Activated B cell treated with CpG ODN at 0.5 μM for 24 hours (primary cell): ENCODE measurements around the gene TTC39B. TPM values are rescaled to one million over a fixed set of nuclear protein-coding genes. Genes with fewer than 3 reads are reported as not detected.

ENCODE experiments used
- ATAC-seq: fragments of 200-7000 bp; cut with Tn5 transposase; one replicate; pipeline ENCODE4 v1.10.0; 2021; ENCODE audit warnings: low read depth, mild to moderate bottlenecking, moderate library complexity
- CTCF ChIA-PET: fragments of 350-600 bp; sonication (Branson Sonifier 250); formaldehyde crosslinking; loops from one replicate; lab custom pipeline; 2021; ENCODE audit warnings: antibody characterized with exemption; lab: Charles Lee
- POLR2A ChIA-PET: fragments of 350-600 bp; sonication (Branson Sonifier 250); formaldehyde crosslinking; loops from one replicate; lab custom pipeline; 2021; ENCODE audit warnings: antibody characterized with exemption; lab: Charles Lee
- DNase-seq: peaks from one replicate; pipeline ENCODE4 v3.0.0; 2022
- H3K27ac Mint-ChIP-seq: one replicate; pipeline ENCODE4 v1.8.0; 2020; ENCODE audit warnings: mixed read lengths
- H3K27me3 Mint-ChIP-seq: one replicate; pipeline ENCODE4 v1.8.0; 2021; ENCODE audit warnings: mixed read lengths
- H3K36me3 Mint-ChIP-seq: one replicate; pipeline ENCODE4 v1.8.0; 2021; ENCODE audit warnings: low read depth, mixed read lengths
- H3K4me1 Mint-ChIP-seq: one replicate; pipeline ENCODE4 v1.8.0; 2021; ENCODE audit warnings: mixed read lengths
- H3K4me3 Mint-ChIP-seq: one replicate; pipeline ENCODE4 v1.8.0; 2020; ENCODE audit warnings: mild to moderate bottlenecking, mixed read lengths
- H3K9me3 Mint-ChIP-seq: one replicate; pipeline ENCODE4 v1.8.0; 2020; ENCODE audit warnings: mixed read lengths
- CTCF ChIP-seq: fragments of 200-600 bp; IDR thresholded peaks from one replicate; pipeline ENCODE4 v1.8.0; 2022; ENCODE audit warnings: antibody characterized with exemption, mild to moderate bottlenecking
- intact Hi-C: fragments of 100-400 bp; cut with micrococcal nuclease; formaldehyde crosslinking; loops from one replicate; pipeline ENCODE4 v1.15.1; 2024
- total RNA-seq: library from RNA; stranded (reverse); gene quantifications from 2 replicates; pipeline ENCODE4 v1.2.3, GENCODE V29; 2022

The TTC39B gene
- total RNA-seq, 1 donor from 2014 or later: 6.6 TPM

GRCh38 chr9:15244001-15244441 lies 63.0 kb downstream of the TTC39B start:
- POLR2A ChIA-PET: no interaction called here
- H3K4me1 Mint-ChIP-seq: peaks cover 14% of the 10 kb centered on the region
- DNase-seq: no peak
- ATAC-seq: no peak
- H3K27ac Mint-ChIP-seq: no peak overlapping the region
- H3K9me3 Mint-ChIP-seq: no peaks in the 10 kb centered on the region
- no peak overlapping the region for H3K4me3 Mint-ChIP-seq
- CTCF ChIA-PET: no interaction called here
- no peak for TF ChIP-seq CTCF
- intact Hi-C loops: no loop called here
- H3K27me3 Mint-ChIP-seq: no peaks in the 10 kb centered on the region
- no peaks in the 10 kb centered on the region for H3K36me3 Mint-ChIP-seq

- intact Hi-C loops: no loop called here
- no peak for TF ChIP-seq CTCF
- CTCF ChIA-PET: no interaction called here
- no peak overlapping the region for H3K4me3 Mint-ChIP-seq
- ATAC-seq (no peak), DNase-seq (no peak)
- H3K36me3 Mint-ChIP-seq: peaks cover 6% of the 10 kb centered on the region
- POLR2A ChIA-PET: no interaction called here
- H3K27ac Mint-ChIP-seq: no peak overlapping the region
- H3K4me1 Mint-ChIP-seq: peaks cover 14% of the 10 kb centered on the region
- H3K27me3 Mint-ChIP-seq: no peaks in the 10 kb centered on the region
- H3K9me3 Mint-ChIP-seq: peaks cover 7% of the 10 kb centered on the region
Measured at GRCh38 chr9:15243081-15243480, 63.9 kb downstream of the TTC39B start.

- H3K27me3 Mint-ChIP-seq: no peaks in the 10 kb centered on the region
- H3K9me3 Mint-ChIP-seq: peaks cover 23% of the 10 kb centered on the region
- no peak for TF ChIP-seq CTCF
- intact Hi-C loops: no loop called here
- POLR2A ChIA-PET: no interaction called here
- peak overlapping the region; percentile 24 for H3K4me3 Mint-ChIP-seq
- peaks cover 14% of the 10 kb centered on the region for H3K4me1 Mint-ChIP-seq
- peaks cover 23% of the 10 kb centered on the region for H3K36me3 Mint-ChIP-seq
- CTCF ChIA-PET: no interaction called here
- no peak overlapping the region for H3K27ac Mint-ChIP-seq
- ATAC-seq (no peak), DNase-seq (no peak)
Measured at GRCh38 chr9:15240927-15241326, 66.1 kb downstream of the TTC39B start.

GRCh38 chr9:15239816-15240215 lies 67.2 kb downstream of the TTC39B start:
- Mint-ChIP-seq H3K4me3 (no peak overlapping the region), H3K4me1 (peaks cover 14% of the 10 kb centered on the region), H3K36me3 (peaks cover 29% of the 10 kb centered on the region), H3K27me3 (no peaks in the 10 kb centered on the region), H3K27ac (no peak overlapping the region), H3K9me3 (peaks cover 30% of the 10 kb centered on the region)
- CTCF ChIA-PET: no interaction called here
- no peak for DNase-seq
- POLR2A ChIA-PET: no interaction called here
- no peak for ATAC-seq
- intact Hi-C loops: no loop called here
- TF ChIP-seq CTCF: no peak

- no peak overlapping the region for H3K27ac Mint-ChIP-seq
- H3K36me3 Mint-ChIP-seq: peaks cover 29% of the 10 kb centered on the region
- ChIA-PET POLR2A (no interaction called here), CTCF (no interaction called here)
- peaks cover 14% of the 10 kb centered on the region for H3K4me1 Mint-ChIP-seq
- no peak for TF ChIP-seq CTCF
- H3K4me3 Mint-ChIP-seq: no peak overlapping the region
- ATAC-seq (no peak), DNase-seq (no peak)
- peaks cover 30% of the 10 kb centered on the region for H3K9me3 Mint-ChIP-seq
- H3K27me3 Mint-ChIP-seq: no peaks in the 10 kb centered on the region
- intact Hi-C loops: no loop called here
Measured at GRCh38 chr9:15238646-15239045, 68.4 kb downstream of the TTC39B start.
